ENCODE measurements around the gene CABP4. TPM values are rescaled to one million over a fixed set of nuclear protein-coding genes. Genes with fewer than 3 reads are reported as not detected.

CABP4 gene
- total and polyA plus RNA-seq, 8 donors = 0.43 to 1.7 (median 0.62) TPM; not detected in 2

GRCh38 chr11:67489885-67490726 is 35.0 kb downstream of the CABP4 start:
- no peaks in the 10 kb centered on the region for H3K9me3 ChIP-seq
- no peak for DNase-seq
- WGBS, 5 donors = 85 to 90% (median 87%) methylated on average over 14 to 23 of the region's 23 CpGs
- H3K4me1 ChIP-seq = peaks cover 0 to 18% (median 13%) of the 10 kb centered on the region in 4 donors
- no peak overlapping the region for H3K4me3 ChIP-seq
- TF ChIP-seq CTCF (IDR thresholded peaks at IDR 0.05) (no peak), POLR2AphosphoS5 (IDR thresholded peaks at IDR 0.05) (no peak), POLR2A (IDR thresholded peaks at IDR 0.05) (no peak), EP300 (IDR thresholded peaks at IDR 0.05) (no peak)
- H3K27ac ChIP-seq = no peak overlapping the region
- H3K36me3 ChIP-seq = peaks cover 35 to 86% (median 82%) of the 10 kb centered on the region in 4 donors
- H3K27me3 ChIP-seq = no peaks in the 10 kb centered on the region
- intact Hi-C loops (cut with DNase I; ENCODE audit: low total_unique reads) = loop anchor here (10.0 kb wide), 1 partner anchor 95 kb away; the partner anchor contains the start of gene RAD9A

GRCh38 chr11:67490727-67491065 is 35.5 kb downstream of the CABP4 start:
- peaks cover 36 to 91% (median 88%) of the 10 kb centered on the region in 4 donors for H3K36me3 ChIP-seq
- H3K4me3 ChIP-seq = no peak overlapping the region
- no peaks in the 10 kb centered on the region for H3K9me3 ChIP-seq
- no peak overlapping the region for H3K27ac ChIP-seq
- peak in 1 of 2 donors; percentile 8 for DNase-seq
- H3K4me1 ChIP-seq = peaks cover 0 to 14% (median 7%) of the 10 kb centered on the region in 4 donors
- WGBS, 5 donors = 68 to 83% (median 77%) methylated on average over 14 to 15 of the region's 15 CpGs
- no peaks in the 10 kb centered on the region for H3K27me3 ChIP-seq
- intact Hi-C loops (cut with DNase I; ENCODE audit: low total_unique reads) = loop anchor here (10.0 kb wide), 1 partner anchor 96 kb away; the partner anchor contains the start of gene RAD9A
- no peak for TF ChIP-seq POLR2A (IDR thresholded peaks at IDR 0.05)

- Histone ChIP-seq H3K9me3 (no peaks in the 10 kb centered on the region), H3K27ac (no peak overlapping the region), H3K36me3 (peaks cover 43 to 98% (median 96%) of the 10 kb centered on the region in 4 donors), H3K4me1 (peaks cover 0 to 6% (median 2%) of the 10 kb centered on the region in 4 donors), H3K27me3 (no peaks in the 10 kb centered on the region), H3K4me3 (no peak overlapping the region)
- 73 to 83% (median 79%) methylated on average over 17 to 24 of the region's 24 CpGs for whole genome bisulfite sequencing, 5 donors
- intact Hi-C loops (cut with DNase I; ENCODE audit: low total_unique reads) = loop anchor here (10.0 kb wide), 1 partner anchor 97 kb away; the partner anchor contains the start of gene RAD9A
- no peak for DNase-seq
- no peak for TF ChIP-seq CTCF (IDR thresholded peaks at IDR 0.05)
- no peak for TF ChIP-seq EP300 (IDR thresholded peaks at IDR 0.05)
- TF ChIP-seq POLR2AphosphoS5 (IDR thresholded peaks at IDR 0.05) = no peak
These were observed 36.3 kb downstream of the CABP4 start for GRCh38 chr11:67491276-67492068.

DNA sequence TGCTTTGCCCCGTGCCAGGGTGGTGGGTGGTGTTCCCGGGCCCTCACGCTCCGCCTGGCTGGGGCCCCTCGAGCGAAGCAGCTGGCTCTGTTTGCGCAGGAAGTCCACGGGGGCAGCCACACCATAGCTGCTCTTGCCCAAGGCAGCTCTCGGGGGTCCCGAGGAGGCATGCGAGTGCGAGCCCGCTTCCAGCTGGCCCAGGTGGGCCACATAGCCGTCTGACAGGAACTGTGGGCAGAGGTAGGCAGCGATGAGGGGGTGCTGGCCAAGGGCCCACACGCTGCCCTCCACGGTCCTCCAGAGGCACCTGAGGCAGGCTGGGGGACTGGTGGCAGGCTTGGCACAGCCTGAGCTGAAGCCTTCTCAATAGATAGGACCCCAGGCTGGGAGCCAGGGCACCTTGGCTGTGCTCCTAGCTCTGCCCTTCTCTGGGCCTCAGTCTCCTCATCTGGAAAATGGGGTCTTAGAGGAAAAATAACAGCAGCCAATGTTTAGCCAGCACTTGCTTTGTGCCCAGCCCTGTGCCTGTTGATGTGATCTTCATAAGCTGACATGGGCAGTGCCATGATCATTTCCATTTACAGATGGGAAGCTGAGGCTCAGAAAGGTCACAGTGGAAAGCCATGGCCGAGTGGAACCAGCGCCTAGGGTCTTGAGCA is 37.0 kb downstream of the CABP4 start:
- 77 to 90% (median 87%) methylated on average over 8 to 19 of the region's 19 CpGs for WGBS, 5 donors
- H3K36me3 ChIP-seq = peaks cover 43 to 97% (median 97%) of the 10 kb centered on the region in 4 donors
- H3K4me3 ChIP-seq = no peak overlapping the region
- H3K4me1 ChIP-seq = no peaks in the 10 kb centered on the region
- H3K9me3 ChIP-seq = no peaks in the 10 kb centered on the region
- TF ChIP-seq EP300 (IDR thresholded peaks at IDR 0.05) = no peak
- no peak for TF ChIP-seq POLR2AphosphoS5 (IDR thresholded peaks at IDR 0.05)
- no peak for TF ChIP-seq POLR2A (IDR thresholded peaks at IDR 0.05)
- TF ChIP-seq CTCF (IDR thresholded peaks at IDR 0.05) = no peak
- intact Hi-C loops (cut with DNase I; ENCODE audit: low total_unique reads) = loop anchor here (10.0 kb wide), 1 partner anchor 97 kb away; the partner anchor contains the start of gene RAD9A
- DNase-seq = no peak
- no peaks in the 10 kb centered on the region for H3K27me3 ChIP-seq
- H3K27ac ChIP-seq = no peak overlapping the region
